GM19099 (cell line): Measurements from ENCODE around the gene GMCL2.

ENCODE experiments used
- POLR2A ChIP-seq: IDR thresholded peaks from 3 replicates; pipeline ENCODE4 v1.6.1; 2011; ENCODE audit warnings: low read depth; ENCODE audit not compliant: insufficient read length; ENCODE audit errors: extremely low read depth

GMCL2 gene

GRCh38 chr5:178202541-178202940 lies 15.4 kb upstream of the GMCL2 start:
- TF ChIP-seq POLR2A = no peak

GRCh38 chr5:178201927-178202235 lies 14.7 kb upstream of the GMCL2 start:
- no peak for TF ChIP-seq POLR2A

- no peak for TF ChIP-seq POLR2A
Observed at GRCh38 chr5:178201221-178201926, 14.2 kb upstream of the GMCL2 start.

- no peak for TF ChIP-seq POLR2A
Observed at GRCh38 chr5:178199581-178200434, 12.6 kb upstream of the GMCL2 start.

DNA sequence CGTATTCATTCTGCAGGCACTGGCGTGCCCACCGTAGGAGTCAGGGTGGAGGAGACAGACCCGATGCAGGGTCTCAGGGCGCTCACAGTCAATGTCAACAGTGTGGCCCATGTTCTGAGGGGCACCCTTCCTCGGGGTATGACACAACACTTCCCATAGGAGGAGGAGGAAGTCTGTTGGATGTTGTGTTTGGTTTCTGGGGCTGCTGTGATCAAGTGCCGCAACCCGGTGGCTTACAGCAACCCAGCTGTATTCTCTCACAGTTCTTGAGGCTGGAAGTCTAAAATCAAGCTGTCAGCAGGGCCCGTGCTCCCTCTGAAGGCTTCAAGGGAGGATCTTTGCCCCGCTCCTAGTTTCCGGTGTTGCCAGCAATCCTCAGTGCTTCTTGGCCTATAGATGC lies 11.5 kb upstream of the GMCL2 start:
- TF ChIP-seq POLR2A = no peak

DNA sequence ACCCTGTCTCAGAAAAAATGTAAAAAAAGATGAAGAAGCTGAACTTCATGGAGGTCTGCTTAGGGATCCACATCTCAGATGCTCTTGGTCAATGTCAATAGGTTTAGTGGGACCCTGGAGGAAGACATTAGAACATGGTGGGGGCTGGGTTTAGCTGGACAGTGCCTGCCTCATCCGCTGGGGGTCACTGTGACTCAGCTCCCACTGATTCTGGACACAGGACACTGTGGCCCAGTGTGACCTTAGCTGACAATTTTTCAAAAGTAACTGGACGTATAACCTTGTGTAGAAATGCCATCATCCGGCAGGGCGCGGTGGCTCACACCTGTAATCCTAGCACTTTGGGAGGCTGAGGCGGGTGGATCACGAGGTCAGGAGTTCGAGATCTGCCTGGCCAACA lies 9.8 kb upstream of the GMCL2 start:
- no peak for TF ChIP-seq POLR2A

GRCh38 chr5:178196281-178196812 lies 9.2 kb upstream of the GMCL2 start:
- no peak for TF ChIP-seq POLR2A

DNA sequence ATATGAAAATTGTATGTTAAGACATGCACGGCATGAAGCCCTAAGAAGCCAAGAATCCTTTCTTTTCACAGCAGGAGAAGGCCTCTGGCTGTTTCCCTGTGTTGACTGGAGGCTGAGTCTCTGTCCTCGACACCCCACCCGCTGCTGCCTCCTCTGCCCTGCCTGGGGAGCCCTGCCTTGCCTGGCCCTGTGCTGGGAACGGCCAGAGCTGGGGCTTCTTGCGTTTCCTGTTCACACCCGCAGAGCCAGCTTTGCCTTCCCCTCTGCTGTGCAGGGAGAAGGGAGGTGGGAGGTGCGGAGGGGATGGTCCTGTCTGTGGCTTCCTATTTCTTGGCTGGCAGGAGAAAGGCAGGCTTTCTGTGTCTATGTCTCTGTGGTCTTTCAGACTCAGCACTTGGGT lies 6.9 kb upstream of the GMCL2 start:
- TF ChIP-seq POLR2A = no peak

GRCh38 chr5:178193251-178193809 lies 6.2 kb upstream of the GMCL2 start:
- TF ChIP-seq POLR2A = no peak

DNA sequence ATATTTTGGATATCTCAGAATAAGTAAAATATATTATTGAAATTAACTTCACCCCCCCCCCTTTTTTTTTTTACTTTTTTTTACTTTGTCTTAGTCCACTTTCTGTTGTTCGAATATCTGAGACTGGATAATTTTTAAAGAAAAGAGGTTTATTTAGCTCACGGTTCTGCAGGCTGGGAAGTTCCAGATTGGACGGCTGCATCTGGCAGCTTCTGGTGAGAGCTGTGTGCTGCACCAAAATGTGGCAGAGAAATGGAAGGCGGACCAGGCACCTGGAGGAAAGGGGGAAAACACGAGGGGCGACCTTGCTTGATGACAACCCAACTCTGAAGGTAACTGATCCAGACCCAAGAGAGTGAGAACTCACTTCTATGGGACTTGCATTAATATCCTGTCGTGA lies 5.6 kb upstream of the GMCL2 start:
- no peak for TF ChIP-seq POLR2A

GRCh38 chr5:178192244-178192643 lies 5.1 kb upstream of the GMCL2 start:
- no peak for TF ChIP-seq POLR2A

DNA sequence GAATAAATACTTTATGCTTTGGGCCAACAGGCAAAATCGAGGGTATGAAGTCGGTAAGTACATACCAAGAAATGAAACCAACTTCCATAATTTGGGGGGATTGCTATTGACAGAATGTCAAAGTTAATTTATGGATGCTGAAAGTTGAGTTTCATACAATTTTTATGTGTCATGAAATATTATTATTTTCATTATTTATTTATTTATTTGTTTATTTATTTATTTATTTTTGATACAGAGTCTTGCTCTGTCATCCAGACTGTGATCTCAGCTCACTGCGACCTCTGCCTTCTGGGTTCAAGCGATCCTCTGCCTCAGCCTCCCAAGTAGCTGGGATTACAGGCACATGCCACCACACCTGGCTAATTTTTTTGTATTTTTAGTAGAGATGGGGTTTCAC lies 4.5 kb upstream of the GMCL2 start:
- no peak for TF ChIP-seq POLR2A

- TF ChIP-seq POLR2A = no peak
Observed at GRCh38 chr5:178189433-178189832, 2.3 kb upstream of the GMCL2 start.

DNA sequence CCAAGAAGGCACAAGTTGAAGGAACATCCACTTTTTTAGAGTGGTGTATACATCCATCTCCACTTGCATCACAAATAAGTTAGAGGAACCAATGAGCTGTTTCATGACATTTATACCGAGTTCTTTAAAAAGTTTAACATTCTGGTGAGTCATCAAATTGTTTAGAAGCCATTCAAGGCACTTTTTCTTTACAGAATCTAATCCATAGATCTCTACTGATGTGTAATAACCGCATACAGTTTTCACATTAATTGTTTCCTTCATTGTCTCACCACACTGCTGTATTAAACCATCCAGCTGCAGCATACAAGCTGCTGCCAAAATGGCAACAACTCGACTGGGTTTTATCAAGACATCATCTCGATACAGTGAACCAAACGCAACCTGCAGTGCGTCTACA lies 744 bp downstream of the GMCL2 start:
- TF ChIP-seq POLR2A = no peak

DNA sequence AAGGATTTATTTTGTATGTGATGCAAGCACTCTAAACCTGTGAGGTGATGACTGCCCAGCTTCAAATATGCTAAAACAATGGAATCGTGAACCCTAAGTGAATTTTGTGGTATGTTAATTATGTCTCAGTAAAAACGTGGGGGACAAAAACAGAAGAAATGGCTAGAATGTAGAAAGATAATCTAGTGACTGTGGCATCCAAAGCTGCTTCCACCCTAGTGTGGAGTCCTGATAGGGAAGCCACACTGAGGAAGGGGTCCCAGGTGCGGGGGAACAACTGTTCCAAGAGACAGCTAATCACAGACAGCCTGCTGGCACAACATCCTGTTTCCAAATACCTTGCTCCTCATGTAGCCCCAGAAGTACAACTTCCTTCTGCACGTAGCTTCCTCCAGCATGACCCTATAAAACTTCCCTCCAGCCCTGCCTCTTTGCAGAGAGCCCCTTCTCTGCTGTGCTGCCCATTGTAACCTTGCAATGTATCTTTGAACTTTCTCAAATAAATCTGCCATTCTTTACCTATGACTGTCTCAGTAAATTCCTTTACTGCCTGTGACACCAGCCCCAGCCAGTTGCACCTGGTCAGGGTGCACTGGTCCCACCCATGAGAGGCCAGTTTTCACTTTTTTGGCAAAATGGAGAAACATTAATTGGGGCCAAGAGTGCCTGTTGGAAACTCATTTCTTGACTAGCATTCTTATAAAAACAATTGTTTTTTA lies 4.9 kb downstream of the GMCL2 start:
- no peak for TF ChIP-seq POLR2A

DNA sequence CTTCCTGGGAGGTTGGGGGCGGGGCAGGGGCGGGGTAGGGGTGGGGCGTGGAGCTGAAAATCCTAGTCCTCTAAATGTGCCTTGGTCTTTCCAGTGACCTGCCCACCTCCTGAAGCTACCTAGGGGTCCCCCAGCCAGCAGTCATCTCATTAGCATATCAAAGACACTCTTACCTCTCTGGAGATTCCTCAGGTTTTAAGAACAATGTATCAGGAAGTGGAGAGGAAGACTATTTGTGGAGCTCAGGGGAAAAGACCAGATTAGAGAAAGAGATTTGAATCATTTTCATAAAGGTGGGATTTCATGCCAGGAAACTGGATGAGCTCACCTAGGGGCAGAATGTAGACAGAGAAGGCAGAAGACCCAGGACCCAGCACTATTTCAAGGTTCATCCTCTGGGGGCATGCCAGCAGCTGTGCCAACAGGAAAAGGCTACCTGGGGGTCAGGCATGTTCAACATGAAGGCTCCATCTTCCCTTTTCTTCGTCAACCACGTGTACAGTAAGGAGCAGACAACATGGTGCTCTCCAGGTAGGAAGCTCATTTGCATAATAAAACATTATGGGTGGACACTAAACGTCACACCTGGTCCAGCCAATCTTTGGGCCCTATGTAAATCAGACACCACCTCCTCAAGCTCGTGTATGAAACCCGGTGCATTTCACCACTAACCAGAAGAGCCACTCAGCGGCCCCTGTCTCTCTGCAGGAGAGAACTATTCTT lies 6.9 kb downstream of the GMCL2 start:
- TF ChIP-seq POLR2A = no peak
